ENCODE results near the gene PIGU.
"Not testable (repeated sequence)": the region's sequence is repeated elsewhere in the genome, so short reads cannot be mapped to it uniquely, and the experiment has no call there.

PIGU gene

GRCh38 chr20:34715384-34715783 is 38.5 kb upstream of the PIGU start:
- TF ChIP-seq, protein P1, sequence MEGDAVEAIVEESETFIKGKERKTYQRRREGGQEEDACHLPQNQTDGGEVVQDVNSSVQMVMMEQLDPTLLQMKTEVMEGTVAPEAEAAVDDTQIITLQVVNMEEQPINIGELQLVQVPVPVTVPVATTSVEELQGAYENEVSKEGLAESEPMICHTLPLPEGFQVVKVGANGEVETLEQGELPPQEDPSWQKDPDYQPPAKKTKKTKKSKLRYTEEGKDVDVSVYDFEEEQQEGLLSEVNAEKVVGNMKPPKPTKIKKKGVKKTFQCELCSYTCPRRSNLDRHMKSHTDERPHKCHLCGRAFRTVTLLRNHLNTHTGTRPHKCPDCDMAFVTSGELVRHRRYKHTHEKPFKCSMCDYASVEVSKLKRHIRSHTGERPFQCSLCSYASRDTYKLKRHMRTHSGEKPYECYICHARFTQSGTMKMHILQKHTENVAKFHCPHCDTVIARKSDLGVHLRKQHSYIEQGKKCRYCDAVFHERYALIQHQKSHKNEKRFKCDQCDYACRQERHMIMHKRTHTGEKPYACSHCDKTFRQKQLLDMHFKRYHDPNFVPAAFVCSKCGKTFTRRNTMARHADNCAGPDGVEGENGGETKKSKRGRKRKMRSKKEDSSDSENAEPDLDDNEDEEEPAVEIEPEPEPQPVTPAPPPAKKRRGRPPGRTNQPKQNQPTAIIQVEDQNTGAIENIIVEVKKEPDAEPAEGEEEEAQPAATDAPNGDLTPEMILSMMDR (IDR thresholded peaks at IDR 0.05; ENCODE audit: extremely low read depth, insufficient read depth, missing control alignments) = no peak
- DNase-seq (ENCODE audit: low spot score) = no peak
- in situ Hi-C loops (cut with MboI; ENCODE audit: low pct_unique_long_range_greater_than_20kb, low sequenced_read_pairs, unreplicated experiment) = loop anchor here (25.0 kb wide), 1 partner anchor 403 kb away; the partner anchor contains the start of gene AHCY

- not testable (repeated sequence) for DNase-seq (ENCODE audit: low spot score)
- in situ Hi-C loops (cut with MboI; ENCODE audit: low pct_unique_long_range_greater_than_20kb, low sequenced_read_pairs, unreplicated experiment) = loop anchor here (25.0 kb wide), 1 partner anchor 402 kb away; the partner anchor contains the start of gene AHCY
These were observed 37.1 kb upstream of the PIGU start for GRCh38 chr20:34713944-34714515.

GRCh38 chr20:34713194-34713943 is 36.5 kb upstream of the PIGU start:
- in situ Hi-C loops (cut with MboI; ENCODE audit: low pct_unique_long_range_greater_than_20kb, low sequenced_read_pairs, unreplicated experiment) = loop anchor here (25.0 kb wide), 1 partner anchor 401 kb away; the partner anchor contains the start of gene AHCY
- TF ChIP-seq, protein P1 (IDR thresholded peaks at IDR 0.05; ENCODE audit: extremely low read depth, insufficient read depth, missing control alignments) = no peak
- DNase-seq (ENCODE audit: low spot score) = no peak

- TF ChIP-seq, protein P1 (IDR thresholded peaks at IDR 0.05; ENCODE audit: extremely low read depth, insufficient read depth, missing control alignments) = no peak
- in situ Hi-C loops (cut with MboI; ENCODE audit: low pct_unique_long_range_greater_than_20kb, low sequenced_read_pairs, unreplicated experiment) = loop anchor here (25.0 kb wide), 1 partner anchor 400 kb away; the partner anchor contains the start of gene AHCY
- DNase-seq (ENCODE audit: low spot score) = no peak
These were observed 35.8 kb upstream of the PIGU start for GRCh38 chr20:34712525-34713192.

DNA sequence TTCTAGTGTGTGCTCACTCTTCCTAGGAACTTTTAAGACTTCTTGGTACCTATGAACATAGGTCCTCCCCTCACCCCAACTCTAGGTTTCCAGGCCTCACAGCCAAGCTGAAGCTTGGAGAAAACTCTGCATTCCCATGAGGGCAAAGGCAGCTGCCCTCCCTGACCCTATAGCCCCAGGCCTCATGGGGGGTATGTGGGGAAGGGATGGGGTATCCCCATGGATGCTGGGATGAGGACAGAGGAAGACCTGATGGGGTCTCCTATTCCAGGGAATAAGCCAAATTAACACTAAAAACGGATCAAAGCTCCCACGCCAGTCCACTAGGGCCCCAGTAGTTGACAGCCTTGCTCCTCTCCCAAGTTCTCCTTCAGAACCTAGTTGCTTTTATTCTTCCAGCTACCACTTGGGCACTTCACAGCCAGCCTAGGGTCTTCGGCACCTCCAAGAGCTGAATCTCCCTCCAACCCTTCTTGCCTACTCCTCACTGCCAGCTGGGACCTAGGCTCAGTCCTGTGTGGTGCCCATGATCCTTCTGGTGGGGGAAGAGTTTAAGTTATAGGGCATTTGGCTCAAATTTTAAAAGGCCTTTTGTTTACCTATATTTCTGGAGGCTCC is 35.0 kb upstream of the PIGU start:
- no peak for DNase-seq (ENCODE audit: low spot score)
- TF ChIP-seq, protein P1 (IDR thresholded peaks at IDR 0.05; ENCODE audit: extremely low read depth, insufficient read depth, missing control alignments) = no peak
- in situ Hi-C loops (cut with MboI; ENCODE audit: low pct_unique_long_range_greater_than_20kb, low sequenced_read_pairs, unreplicated experiment) = loop anchor here (25.0 kb wide), 1 partner anchor 400 kb away; the partner anchor contains the start of gene AHCY

DNA sequence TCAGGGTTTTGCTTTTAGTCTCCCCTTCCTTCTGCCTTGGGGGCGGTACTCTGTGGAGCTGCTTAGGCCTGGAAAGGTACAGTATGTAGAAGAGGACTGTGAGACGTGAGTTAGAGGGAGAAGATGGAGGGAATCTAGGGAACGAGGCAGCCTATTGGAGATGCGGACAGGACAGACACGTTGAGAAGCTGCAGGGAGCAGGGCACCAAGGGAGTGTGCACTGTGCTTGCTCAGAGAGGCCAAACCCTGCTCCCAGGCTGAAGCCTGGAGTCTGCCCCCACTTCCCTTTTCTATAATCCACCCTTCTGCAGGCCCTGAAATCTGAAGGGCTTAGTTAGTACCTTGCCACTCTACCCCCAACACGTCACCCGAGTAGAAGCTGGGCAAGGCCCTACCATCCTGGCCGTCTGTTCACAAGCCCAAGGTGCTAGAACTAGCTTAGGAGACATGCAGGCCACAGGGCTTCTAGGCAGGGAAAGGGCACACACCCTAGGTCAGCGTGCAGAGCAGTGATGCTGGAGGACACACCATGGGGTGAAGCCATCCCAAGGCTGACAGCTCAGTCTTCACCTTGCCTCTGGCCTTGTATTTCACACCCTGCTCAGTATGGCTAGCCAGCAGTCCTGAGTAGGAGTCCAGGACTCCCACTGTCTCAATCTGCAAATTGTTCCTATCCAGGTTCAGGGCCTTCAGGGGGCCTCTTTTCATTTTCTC is 34.1 kb upstream of the PIGU start:
- DNase-seq (ENCODE audit: low spot score) = no peak
- TF ChIP-seq, protein P1 (IDR thresholded peaks at IDR 0.05; ENCODE audit: extremely low read depth, insufficient read depth, missing control alignments) = no peak
- in situ Hi-C loops (cut with MboI; ENCODE audit: low pct_unique_long_range_greater_than_20kb, low sequenced_read_pairs, unreplicated experiment) = loop anchor here (25.0 kb wide), 1 partner anchor 399 kb away; the partner anchor contains the start of gene AHCY
